Fibroblast of mammary gland (primary cell): ENCODE results near the gene CD207.

Experiments
- DNase-seq: peaks from one replicate; pipeline ENCODE4 v3.0.0-alpha.2; 2010; ENCODE audit warnings: low read depth
- H3K4me3 ChIP-seq: 2 replicates; pipeline ENCODE4 v1.5.1; 2011; ENCODE audit warnings: low read depth, mild to moderate bottlenecking, low read length, moderate library complexity; ENCODE audit not compliant: control insufficient read depth
- TF ChIP-seq, protein P1 (sequence below): conservative IDR thresholded peaks from 2 replicates; pipeline ENCODE4 v1.5.1; 2011; ENCODE audit warnings: low read depth, low read length, inconsistent platforms; ENCODE audit not compliant: control insufficient read depth, insufficient read depth

Gene CD207

DNA sequence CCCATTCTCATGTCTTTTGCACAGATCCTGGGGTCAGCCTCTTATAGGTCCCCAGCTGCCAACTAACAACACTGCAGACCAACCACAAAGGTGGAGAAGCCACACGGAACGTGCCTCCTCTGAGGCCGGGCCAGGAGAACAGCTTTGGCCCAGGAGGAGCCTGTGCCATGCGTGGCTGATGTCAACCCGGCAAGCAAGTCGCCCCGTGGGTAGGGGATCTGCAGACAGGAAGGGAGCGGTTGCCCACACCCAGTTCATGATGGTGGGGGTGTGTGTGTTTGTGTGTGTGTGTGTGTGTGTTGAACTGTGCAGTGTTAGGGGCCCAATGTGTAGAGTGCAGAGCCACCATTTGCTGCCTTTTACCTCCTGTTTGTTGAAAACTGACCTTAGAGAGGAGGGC, 12.8 kb downstream of the CD207 start:
- no peak overlapping the region for H3K4me3 ChIP-seq
- DNase-seq = no peak
- TF ChIP-seq, protein P1, sequence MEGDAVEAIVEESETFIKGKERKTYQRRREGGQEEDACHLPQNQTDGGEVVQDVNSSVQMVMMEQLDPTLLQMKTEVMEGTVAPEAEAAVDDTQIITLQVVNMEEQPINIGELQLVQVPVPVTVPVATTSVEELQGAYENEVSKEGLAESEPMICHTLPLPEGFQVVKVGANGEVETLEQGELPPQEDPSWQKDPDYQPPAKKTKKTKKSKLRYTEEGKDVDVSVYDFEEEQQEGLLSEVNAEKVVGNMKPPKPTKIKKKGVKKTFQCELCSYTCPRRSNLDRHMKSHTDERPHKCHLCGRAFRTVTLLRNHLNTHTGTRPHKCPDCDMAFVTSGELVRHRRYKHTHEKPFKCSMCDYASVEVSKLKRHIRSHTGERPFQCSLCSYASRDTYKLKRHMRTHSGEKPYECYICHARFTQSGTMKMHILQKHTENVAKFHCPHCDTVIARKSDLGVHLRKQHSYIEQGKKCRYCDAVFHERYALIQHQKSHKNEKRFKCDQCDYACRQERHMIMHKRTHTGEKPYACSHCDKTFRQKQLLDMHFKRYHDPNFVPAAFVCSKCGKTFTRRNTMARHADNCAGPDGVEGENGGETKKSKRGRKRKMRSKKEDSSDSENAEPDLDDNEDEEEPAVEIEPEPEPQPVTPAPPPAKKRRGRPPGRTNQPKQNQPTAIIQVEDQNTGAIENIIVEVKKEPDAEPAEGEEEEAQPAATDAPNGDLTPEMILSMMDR = no peak

GRCh38 chr2:70820499-70820898, 15.1 kb downstream of the CD207 start, which contains the start of gene CLEC4F:
Gene CLEC4F, minus strand, starts transcription at chr2:70820599. Its CDS starts 76 bp downstream, at chr2:70820523.
- no peak for DNase-seq
- no peak within 1 kb of the TSS for H3K4me3 ChIP-seq
- TF ChIP-seq, protein P1 = no peak

DNA sequence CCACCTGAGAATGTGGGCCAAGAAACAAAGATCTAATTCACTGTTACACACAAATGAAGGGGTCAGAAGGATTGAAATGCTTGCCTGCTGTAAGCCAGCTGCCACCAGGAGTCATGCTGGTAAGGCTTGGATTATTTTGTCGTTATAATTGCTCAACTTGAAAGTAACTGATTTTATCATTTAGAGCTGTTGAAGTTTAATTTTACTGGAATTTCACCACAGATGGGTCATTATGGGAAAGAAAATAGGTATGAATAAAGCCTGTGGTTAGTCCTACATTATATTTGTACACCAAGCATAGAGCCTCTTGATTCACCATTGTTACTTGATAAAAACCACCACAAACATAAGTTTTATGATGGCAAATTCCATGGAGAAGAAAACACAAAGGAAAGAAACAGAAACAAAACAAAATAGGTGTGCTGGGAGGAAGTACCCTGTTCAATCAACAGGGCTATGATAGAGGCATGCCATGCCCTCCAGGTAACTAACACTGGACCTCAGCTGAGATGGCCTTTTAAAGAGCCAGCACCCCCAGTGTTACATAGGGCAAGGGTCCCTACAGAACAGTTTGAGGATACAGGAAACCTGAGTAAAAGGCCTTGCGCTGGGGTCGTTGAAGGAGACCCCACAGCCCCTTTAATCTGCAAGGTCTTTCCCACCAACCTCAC, 18.2 kb downstream of the CD207 start:
- TF ChIP-seq, protein P1 = no peak
- no peak overlapping the region for H3K4me3 ChIP-seq
- no peak for DNase-seq

- no peak for DNase-seq
- H3K4me3 ChIP-seq = no peak overlapping the region
- TF ChIP-seq, protein P1 = no peak
These were observed 18.9 kb downstream of the CD207 start for GRCh38 chr2:70816726-70817125.

GRCh38 chr2:70808983-70809958, 26.3 kb downstream of the CD207 start:
- H3K4me3 ChIP-seq = no peak overlapping the region
- TF ChIP-seq, protein P1 = no peak
- no peak for DNase-seq

DNA sequence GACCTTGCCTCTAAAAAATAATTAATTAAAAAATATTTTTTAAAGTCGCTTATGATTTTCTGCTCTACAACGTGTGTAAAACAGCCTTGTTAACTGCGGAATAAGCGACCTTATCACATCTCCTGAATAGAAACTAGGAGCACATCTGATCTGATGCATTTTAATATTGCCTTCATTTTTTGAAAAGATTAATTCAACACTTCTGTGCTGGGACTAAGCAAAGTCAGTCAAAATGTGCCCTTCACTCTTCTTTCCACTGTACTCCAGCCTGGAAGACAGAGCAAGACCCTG, 27.8 kb downstream of the CD207 start:
- DNase-seq = no peak
- no peak overlapping the region for H3K4me3 ChIP-seq
- TF ChIP-seq, protein P1 = no peak
